Measurements from ENCODE around the gene PCDHGC3.

The PCDHGC3 gene

DNA sequence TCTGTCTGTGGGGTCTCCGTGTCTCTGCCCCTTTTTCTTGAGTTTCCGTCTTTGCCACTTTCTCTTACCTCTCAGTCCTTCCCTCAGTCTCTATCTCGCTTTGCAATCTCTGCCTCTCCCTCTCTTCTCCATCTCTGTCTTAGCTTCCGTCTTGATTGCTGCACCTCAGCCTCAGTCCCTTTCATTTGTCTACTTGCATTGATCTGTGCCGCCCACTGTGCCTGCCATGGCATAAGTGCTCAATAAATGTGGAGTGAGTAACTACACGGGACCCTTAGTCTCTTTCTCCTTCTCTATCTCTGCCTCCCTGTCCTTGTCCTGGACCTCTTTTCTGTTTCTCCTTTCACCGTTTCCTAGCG, 19.7 kb downstream of the PCDHGC3 start:
- no peak overlapping the region for H3K4me3 ChIP-seq (ENCODE audit: low read length)
- DNase-seq (ENCODE audit: low read depth): no peak
- TF ChIP-seq, protein P1, sequence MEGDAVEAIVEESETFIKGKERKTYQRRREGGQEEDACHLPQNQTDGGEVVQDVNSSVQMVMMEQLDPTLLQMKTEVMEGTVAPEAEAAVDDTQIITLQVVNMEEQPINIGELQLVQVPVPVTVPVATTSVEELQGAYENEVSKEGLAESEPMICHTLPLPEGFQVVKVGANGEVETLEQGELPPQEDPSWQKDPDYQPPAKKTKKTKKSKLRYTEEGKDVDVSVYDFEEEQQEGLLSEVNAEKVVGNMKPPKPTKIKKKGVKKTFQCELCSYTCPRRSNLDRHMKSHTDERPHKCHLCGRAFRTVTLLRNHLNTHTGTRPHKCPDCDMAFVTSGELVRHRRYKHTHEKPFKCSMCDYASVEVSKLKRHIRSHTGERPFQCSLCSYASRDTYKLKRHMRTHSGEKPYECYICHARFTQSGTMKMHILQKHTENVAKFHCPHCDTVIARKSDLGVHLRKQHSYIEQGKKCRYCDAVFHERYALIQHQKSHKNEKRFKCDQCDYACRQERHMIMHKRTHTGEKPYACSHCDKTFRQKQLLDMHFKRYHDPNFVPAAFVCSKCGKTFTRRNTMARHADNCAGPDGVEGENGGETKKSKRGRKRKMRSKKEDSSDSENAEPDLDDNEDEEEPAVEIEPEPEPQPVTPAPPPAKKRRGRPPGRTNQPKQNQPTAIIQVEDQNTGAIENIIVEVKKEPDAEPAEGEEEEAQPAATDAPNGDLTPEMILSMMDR (IDR thresholded peaks at IDR 0.05; ENCODE audit: insufficient read depth, low read depth, low read length, missing control alignments): no peak

DNA sequence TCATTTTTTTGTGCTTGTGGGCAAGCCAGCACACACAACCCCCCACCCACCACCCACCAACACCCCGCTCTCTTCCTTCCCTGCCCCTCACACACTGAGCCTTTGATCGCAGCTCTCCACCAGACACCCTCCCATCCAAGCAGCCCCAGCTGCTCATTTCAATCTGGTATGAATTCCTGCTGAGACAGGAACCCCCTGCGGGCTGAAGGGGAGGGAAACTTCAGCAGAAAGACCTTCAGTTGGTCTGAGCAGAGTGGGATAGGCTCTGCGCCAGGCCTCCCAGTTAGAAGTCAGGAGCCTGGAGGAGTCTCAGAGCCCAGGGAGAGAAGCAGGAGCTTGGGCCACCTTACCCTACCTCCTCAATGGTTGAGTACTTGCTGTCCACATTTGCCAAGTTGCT, 20.3 kb downstream of the PCDHGC3 start:
- TF ChIP-seq, protein P1 (IDR thresholded peaks at IDR 0.05; ENCODE audit: insufficient read depth, low read depth, low read length, missing control alignments): no peak
- no peak for DNase-seq (ENCODE audit: low read depth)
- no peak overlapping the region for H3K4me3 ChIP-seq (ENCODE audit: low read length)

DNA sequence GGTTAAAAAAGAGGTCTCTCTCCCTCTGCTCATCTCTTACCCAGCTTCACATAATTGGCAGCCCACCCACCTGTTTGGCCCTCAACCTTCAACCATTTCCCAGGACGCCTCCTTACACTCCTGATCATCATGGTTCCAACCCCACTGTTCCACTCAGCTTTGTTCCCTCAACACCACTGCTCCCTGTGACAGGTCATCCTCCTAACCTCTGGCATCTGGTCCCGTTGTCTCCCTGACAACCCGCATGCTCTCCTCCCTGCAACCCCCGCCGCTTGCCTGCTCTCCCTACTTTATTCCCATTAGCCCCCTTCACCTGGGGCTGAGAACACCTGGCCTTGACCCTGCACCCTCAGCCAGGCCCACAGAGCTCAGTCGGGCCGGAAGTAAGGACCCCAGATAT, 26.0 kb downstream of the PCDHGC3 start:
- H3K4me3 ChIP-seq (ENCODE audit: low read length): no peak overlapping the region
- TF ChIP-seq, protein P1 (IDR thresholded peaks at IDR 0.05; ENCODE audit: insufficient read depth, low read depth, low read length, missing control alignments): no peak
- no peak for DNase-seq (ENCODE audit: low read depth)

DNA sequence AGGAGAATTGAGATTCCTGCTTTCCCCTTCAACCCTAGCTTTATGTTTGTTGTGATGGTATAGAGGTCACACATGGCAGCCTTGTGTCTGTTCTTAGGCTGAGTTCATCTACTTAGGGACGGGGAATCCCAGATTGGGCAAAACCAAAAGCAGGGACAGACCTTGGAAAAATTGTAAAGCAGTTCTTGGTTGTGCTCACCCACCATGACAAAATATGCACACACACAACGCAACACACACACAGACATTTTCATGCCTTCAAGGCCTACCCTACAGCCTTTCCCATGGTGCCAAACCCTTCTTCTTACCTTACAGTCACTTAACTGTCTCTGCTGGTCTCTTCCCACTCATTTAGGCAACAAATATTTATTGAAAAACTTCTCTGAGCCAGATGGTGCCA, 27.9 kb downstream of the PCDHGC3 start:
- no peak for DNase-seq (ENCODE audit: low read depth)
- no peak overlapping the region for H3K4me3 ChIP-seq (ENCODE audit: low read length)
- TF ChIP-seq, protein P1 (IDR thresholded peaks at IDR 0.05; ENCODE audit: insufficient read depth, low read depth, low read length, missing control alignments): no peak

DNA sequence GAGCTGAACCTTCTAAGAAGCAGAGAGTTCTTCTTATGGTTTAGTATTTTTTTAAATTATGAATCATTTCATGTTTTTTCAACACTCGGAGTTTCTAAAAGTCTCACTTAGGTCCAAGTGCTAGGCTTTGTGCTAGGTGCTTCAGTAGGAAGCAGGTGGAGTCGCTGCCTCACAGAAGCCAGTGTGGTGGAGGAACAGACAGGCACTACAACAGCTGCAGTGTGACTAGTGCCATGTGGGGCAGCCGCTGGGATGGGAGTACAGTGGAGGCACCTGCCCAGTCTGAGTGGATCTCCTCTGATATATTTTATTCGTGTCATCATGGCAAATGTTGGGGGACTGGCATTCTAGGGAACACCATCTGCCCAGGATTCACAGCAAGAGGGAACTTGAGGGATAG, 28.4 kb downstream of the PCDHGC3 start:
- no peak overlapping the region for H3K4me3 ChIP-seq (ENCODE audit: low read length)
- DNase-seq (ENCODE audit: low read depth): no peak
- TF ChIP-seq, protein P1 (IDR thresholded peaks at IDR 0.05; ENCODE audit: insufficient read depth, low read depth, low read length, missing control alignments): no peak

DNA sequence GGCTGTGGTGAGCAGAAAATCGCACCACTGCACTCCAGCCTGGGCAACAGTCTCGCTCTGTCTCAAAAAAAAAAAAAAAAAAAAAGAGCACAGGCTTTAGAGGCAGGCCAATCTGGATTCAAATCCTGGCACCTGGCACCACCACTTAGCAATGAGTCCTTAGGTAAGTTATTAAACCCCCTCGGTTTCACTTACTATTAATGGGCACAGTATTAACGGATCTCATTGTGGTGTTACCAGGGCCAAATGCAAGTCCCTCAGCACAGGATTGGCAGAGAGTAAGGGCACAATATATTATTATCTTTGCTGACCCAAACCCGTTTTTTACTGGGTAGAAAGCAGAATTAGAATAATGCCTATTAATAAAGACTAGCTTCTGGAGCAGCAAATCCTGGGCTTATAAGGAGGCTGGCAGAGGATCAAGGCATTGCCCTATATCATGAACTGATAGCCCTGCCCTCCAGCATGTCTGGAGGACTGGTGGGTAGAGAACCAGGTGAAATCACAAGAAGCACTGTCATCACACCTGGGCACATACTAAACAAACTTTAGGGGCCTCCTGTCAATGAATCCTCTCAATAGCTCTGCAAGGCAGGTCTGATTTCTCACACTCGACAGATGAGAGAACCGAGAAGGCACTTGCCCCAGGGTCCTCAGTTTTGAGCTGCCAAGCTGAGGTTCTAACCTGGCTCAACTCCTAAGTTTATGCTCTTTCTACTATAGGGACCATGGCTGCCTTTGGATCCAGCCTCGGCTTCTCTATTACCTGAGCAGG, 30.8 kb downstream of the PCDHGC3 start:
- DNase-seq (ENCODE audit: low read depth): no peak
- TF ChIP-seq, protein P1 (IDR thresholded peaks at IDR 0.05; ENCODE audit: insufficient read depth, low read depth, low read length, missing control alignments): no peak
- H3K4me3 ChIP-seq (ENCODE audit: low read length): no peak overlapping the region
